G401.6 (cell line): ENCODE measurements around the gene COTL1.

ENCODE experiments used
- FAIRE-seq: peaks from 2 replicates; lab custom pipeline; 2012; peaks lifted over from hg19 to GRCh38; lab: Jason Lieb, UNC

COTL1 gene

DNA sequence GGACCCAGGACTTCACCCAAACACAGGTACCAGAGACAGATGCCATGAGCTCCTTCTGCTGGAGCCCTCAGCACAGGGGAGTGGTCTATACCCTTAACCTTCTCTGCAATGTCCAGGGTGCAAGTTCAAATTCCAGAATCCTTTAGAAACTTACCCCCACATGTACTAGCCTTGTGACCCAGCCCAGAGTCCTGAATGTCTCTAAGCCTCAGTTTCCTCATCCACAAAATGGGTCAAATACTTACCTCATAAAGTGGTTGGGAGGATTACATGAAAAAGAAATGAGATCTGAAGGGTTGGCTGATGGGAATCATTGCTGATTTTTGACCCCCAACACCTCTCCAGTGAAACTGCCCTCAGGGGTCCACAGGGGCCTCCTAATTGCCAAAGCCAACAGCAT is 21.7 kb downstream of the COTL1 start:
- no peak for FAIRE-seq

DNA sequence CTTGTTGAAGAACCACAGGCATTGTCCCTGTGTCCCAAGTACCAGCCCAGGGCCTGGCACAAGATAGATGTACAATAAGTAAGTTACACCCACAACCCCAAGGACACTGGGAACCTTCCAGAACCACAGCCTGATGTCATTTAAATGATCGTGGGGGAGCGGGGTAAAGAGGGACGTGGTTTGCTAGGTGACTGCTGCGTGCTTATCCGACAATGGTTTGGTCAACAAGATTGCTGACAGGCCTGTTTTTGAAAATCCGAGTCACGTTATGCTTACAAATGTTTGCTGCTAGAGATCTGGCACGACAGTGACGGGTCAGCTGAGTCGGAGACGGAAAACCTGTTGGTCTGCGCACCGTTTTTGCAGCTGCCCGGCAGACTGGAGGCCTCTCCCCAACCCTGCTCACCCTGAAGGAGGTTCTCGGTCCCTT is 22.8 kb downstream of the COTL1 start:
- FAIRE-seq, result no peak

DNA sequence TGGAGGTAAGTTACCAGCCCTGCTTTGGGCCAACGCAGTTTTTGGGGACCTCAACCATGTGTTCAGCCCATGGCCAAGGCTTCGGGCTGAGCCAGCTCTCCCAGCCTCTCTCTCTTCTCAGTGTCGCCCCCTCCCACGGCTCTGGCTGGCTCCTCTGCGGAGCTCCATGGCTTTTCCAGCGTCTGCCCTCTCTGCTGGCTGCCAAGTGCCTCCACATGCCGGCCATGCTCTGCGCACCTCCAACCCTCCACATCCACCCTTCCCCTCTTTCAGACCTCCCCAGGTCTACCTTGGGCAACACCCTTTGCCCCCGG is 23.2 kb downstream of the COTL1 start:
- no peak for FAIRE-seq

DNA sequence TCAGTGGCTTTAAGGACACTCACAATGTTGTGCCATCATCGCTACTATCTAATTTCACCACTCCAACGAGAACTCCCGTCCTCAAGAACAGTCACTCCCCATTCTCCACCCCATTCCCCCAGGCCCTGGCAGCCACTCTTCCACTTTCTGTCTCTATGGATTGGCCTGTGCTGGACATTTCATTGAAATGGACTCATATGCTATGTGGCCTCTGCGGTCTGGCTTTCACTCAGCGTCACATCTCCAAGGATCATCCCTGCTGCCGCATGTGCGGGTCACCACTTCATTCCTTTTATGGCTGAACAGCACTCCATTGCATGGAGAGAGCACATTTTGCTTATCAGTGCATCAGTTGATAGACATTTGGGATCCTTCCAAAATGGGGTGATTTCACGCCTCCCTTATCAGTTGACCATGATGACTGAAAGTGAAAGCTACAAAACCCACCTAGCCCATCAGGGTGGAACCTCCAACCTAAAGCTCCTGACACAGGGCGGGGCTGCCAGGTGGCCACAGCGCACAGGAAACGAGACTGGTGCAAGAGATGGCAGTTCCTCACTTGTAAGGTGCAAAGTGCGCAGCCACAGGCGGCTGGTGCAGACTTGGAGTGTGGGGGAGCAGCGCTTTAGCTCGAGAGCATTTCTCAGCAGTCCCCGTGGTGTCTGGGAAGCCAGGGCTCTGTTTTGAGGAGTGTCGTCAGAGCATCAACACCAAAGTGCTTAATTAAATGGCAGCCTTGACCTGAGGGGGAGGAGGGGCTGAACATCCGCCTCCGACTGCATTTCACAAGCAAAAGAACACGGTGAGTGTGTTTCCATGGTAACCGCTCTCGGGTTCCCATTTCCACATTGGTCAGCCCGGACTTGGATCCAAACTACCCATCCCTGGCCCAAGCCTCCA is 23.8 kb downstream of the COTL1 start:
- no peak for FAIRE-seq

DNA sequence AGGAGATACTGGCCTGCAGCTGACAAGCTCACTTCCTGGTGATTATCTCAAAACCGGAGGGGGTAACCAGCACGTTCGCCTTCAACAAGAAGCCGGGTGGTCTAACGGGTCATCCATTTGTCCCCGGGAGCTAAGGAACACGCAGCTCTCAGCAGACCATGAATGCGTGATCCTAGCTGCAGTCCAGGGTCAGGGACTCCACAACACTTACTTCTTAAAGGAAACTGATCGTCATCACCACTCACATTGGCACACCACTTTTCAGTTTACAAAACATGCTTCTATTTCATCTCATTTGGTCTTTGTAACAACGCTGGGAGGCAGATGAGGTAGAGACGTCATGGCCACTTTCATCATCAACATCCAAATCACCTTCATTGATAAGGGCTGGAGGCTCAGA is 25.2 kb downstream of the COTL1 start:
- no peak for FAIRE-seq

DNA sequence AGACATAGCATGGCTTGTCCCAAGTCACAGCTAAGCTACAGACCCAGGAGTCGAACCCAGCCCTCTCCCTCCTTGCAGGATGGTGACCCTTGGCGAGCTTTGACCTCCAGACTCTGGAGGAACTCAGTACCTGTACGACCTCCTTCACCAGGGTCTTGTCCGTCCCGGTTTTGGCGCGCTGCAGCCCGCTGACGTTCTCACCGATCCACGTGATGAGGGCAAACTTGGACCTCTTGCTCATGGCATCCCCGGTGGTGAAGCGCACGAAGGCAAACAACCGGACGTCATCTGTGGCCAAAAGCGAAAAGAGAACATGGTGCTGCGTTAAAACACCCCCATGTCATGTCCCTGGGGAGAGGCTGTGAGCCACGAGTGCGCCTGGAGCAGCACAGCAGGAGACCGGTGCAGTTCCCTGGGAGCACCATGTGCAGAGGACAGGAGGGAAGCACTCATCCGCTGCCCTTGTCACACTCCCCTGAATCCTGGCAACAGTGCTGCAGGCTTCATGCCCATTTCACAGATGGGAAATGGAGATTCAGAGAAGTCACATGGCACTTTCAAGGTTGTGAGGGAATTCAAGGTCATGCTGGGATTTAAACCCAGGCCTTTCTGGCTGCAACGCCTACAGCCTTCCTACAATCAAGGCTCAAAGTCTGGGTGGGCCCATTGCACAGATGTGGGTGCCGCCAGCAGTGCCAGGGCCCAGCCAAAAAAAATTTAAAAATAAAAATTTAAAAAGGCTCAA is 27.7 kb downstream of the COTL1 start:
- no peak for FAIRE-seq

DNA sequence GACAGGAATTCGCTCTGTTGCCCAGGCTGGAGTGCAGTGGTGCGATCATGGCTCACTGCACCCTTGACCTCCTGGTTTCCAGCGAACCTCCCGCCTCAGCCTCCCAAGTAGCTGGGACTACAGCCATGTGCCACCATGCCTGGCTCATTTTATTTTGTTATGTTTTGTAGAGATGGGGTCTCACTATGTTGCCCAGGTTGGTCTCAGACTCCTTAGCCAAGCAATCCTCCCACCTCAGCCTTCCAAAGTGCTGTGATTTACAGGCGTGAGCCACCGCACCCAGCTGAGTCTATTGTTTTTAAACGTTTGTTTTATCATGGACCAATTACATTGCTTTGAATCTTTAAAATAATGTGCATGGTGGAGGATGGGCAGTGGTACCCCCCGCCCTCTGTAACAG is 28.9 kb downstream of the COTL1 start:
- no peak for FAIRE-seq

DNA sequence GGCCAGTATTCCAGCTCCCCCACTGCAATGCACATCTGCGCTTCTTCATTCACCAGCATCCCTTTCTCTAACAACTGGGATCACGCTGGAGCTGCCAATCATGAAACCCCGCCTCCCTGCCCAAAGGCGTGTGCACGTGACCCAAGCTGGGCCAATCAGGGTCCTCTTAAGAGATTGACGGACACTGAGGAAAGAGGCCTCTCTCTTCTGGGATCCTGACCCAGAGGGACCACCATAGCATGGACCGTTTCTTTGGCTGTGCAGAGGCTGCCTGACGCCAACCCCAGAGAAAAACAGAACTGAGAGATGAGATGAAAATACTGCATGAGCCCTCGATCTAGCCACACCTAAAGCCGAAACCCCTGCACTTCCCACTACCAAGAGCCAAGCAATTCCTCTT is 32.0 kb downstream of the COTL1 start:
- FAIRE-seq, result no peak

DNA sequence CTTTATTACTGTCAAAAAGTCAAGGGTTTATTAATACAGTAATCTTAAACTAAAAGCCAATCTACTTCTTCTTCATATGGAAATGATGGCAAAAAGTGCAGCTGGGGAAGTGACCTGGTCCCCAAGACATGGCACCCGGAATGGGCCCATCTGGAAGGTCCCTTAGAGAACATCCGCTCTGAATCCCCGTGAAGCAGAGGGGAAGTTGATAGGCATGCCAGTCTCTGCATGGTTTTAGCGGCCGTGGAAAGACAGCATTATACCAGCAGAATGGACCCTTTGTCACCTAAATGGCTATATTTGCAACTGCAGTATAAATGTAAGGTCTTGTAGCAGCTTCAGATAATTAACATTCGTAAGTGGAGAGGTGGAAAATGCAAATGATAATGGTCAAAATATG is 32.4 kb downstream of the COTL1 start:
- FAIRE-seq, result no peak

DNA sequence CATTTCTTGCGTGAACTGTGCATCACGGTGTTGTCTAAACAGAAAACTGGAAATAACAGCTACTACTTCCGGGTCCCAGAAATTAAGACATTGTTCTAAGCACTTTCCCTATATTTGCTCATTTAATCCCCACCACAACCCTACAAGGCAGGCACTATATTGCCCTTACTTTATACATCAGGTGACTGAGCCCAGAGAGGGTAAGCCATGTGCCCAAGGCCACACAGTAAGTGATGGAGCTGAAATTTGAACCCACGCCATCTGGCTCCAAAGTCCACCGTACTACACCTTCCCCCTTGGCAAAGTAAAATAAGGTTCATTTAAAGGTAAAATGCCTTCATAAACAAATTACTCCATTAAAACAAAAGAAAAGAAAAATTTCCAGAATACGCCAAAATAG is 33.2 kb downstream of the COTL1 start:
- FAIRE-seq, result no peak

DNA sequence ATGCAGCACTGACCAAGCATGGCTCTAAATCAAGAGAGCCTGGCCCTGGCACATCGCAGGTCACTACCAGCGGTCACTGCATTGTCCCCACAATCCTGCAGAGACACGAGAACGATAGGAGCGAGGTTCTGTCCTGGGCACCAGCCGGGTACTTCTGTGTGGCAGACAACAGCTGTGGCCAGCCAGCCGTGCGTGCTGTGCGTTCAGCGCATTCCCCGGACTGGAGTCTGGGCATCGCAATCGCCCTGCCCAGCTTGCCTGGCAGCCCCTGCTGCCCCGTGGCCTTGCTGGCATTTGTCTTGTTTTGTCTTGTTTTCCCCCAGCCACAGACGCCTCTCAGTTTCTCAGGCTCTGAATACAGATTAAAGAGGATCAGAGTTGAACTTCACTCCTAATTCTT is 33.9 kb downstream of the COTL1 start:
- FAIRE-seq, result no peak

DNA sequence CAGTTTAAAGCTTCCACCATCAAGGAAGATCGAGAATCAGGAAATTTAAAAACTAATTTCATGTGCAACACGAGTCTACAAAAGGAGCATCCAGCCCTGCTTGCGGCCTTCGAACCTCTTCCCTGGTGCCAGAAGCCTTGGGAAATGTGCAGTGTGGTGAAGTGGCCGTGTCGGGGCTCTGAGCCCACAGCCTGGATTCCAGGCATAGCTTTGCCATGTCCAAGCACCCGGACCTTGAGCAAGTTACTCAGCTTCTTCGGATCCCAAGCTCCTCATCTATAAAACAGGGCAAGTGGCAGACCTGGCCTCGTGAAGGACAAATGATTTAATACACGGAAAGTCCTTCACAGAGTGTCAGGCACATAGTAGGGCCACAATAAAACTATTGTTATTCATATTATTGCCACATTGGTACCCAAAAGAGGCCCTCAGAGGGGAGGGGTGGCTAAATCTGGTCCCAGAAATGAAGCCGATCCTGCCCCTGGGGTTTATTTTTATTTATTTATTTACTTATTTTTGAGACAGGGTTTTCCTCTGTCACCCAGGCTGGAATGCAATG is 34.8 kb downstream of the COTL1 start:
- no peak for FAIRE-seq

DNA sequence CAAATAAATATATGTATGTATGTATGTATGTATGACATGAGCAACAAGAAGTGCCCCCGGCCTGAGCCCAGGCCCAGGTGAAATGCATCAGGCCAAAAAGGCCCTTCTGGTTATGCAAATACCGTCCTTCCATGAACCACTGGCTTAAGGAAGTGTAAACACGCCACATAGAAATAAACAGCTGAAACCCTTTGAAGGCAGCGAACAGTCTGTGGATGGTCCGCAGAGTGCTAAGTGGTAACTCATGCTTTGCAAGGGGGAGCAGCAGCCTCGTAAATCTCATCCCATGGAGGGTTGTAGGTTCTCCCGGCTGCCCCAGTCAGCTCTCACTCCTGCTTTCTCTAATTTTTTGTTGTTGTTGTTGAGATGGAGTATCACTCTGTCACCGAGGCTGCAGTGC is 36.7 kb downstream of the COTL1 start:
- FAIRE-seq, result no peak

DNA sequence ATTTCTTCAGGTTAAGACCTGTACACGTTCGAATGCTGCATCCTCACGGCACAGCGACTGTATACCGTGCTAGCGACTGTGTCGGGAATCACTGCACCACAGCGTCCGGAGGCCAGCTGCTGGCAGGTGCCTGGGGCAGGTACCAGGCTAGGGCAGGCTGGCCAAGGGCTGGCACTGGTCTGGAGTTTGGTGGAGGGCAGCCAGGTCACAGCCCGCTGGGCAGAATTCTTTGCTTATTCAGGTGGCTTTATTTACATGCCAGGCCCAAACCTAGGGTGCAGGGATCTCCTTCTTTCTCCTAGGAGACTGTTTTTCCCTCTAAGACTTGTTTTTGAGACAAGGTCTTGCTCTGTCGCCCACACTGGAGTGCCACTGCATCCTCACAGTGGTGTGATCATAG is 37.9 kb downstream of the COTL1 start:
- no peak for FAIRE-seq

DNA sequence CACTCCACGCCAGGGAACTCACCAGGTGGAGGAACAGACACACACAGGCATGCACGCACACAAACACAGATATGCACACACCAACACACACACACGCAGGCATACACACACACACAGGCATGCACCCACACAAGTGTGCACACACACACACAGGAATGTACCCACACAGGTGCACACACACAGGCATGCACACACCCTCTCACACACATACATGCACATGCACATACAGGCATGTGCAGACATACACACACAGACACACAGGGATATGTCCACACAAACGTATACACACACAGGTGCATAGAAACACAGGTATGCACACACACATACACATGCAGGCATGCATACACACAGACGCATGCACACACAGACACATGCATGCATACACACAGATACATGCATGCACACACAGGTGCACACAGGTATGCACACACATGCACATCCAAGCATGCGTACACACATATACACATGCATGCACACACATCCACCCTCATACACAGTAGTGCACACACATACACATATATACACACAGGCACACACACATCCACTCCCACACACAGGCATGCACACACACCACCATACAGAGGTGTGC is 39.2 kb downstream of the COTL1 start:
- no peak for FAIRE-seq

DNA sequence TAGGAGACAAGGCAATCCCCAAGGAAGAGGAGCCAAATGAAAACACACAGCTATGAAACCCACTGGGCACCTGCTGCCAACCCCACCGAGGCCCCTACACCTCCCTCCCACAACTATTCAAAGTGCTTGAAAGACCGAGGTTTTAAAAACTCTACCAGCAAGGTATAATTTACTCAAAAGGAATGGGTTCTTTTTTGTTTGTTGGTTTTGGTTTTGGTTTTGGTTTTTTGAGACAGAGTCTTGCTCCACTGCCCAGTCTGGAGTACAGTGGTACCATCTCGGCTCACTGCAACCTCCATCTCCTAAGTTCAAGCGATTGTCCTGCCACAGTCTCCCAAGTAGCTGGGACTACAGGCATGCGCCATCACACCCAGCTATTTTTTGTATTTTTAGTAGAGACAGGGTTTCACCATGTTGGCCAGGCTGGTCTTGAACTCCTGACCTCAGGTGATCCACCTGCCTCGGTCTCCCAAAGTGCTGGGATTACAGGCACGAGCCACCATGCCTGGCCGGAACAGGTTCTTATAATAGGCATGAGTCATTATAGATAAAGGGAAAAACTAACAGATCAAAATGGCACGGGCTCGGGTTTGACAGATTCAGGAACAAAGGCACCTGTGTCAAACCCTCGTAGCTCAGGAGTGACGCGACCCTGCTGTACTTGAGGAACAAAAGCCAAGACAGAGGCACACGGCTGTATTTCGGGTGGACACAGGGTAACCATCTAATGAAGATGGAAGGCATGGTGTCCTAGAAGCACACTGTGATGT is 40.7 kb downstream of the COTL1 start:
- no peak for FAIRE-seq

DNA sequence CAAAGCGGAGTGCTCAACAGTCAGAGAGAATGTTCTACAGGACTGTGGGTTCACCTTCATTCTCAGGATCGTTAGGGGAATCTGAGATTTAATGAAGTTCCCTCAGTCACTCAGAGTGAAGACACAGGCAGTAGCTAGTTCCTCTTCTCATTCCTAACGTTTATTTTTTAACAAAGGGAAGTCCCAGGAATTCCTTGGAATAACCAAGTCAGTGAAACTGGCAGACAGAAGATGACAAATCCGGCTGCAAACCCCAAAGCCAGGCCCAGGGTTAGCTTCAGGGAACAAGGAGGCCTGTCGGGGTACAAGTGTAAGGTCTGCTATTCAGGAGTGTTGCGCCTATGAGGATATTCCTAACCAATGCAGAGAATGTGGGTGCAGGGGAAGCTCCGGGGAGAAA is 42.0 kb downstream of the COTL1 start:
- no peak for FAIRE-seq

DNA sequence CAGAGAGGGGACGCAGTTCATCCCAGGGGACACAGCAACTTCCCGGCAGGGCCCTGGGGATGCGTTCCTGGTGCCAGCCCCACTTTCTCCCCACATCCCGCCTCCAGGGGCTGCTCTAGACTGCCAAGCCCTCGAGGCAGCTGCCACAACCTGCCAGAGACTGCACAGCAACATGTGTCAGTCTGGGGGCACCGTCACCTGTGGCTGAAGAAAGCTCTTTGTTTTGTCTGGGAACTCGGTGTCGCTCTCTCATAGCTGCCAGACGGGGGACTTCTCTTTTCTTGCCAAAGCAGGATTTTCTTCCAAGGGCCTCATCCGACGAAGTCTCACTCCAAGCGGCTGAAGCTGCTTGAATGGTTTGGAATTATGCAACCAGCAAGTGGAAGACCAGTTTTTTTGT is 43.7 kb downstream of the COTL1 start:
- no peak for FAIRE-seq

DNA sequence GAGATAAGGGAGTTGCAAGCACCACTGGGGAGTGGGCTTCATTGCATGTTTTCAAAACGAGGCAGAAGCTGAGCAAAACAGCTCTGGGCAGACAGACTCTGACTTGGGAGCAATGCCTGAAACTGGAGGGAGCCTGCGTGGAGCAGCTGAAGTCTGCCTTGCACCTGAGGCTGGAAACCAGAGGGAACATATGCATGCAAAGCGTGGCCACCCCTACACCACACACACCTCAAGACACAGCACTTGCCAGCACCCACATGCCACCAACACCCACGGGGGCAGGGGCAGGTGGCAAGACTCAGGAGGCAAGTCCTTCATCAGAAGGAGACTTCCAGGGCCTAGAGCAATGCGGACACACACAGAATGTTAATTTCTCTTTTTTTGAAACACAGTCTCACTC is 45.8 kb downstream of the COTL1 start:
- FAIRE-seq, result no peak

DNA sequence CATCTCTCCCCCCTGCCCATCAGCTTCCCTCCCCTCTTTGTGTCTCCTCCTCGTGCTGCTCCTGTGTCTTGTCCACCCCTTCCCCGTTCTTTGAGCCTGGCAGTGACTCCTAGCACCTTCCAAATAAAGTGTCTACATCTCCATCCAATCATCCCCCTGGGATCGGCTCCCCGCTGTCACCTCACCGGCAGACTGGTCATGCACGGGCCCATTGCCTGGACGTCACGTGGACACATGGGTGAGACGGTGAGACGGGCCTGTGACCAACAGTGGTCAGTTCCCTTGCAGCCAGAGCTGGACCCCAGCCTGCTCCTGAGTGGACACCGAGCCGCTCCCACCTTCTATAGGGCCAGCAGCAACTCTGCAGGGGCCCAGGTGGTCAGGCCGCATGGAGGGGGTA is 46.4 kb downstream of the COTL1 start:
- no peak for FAIRE-seq

DNA sequence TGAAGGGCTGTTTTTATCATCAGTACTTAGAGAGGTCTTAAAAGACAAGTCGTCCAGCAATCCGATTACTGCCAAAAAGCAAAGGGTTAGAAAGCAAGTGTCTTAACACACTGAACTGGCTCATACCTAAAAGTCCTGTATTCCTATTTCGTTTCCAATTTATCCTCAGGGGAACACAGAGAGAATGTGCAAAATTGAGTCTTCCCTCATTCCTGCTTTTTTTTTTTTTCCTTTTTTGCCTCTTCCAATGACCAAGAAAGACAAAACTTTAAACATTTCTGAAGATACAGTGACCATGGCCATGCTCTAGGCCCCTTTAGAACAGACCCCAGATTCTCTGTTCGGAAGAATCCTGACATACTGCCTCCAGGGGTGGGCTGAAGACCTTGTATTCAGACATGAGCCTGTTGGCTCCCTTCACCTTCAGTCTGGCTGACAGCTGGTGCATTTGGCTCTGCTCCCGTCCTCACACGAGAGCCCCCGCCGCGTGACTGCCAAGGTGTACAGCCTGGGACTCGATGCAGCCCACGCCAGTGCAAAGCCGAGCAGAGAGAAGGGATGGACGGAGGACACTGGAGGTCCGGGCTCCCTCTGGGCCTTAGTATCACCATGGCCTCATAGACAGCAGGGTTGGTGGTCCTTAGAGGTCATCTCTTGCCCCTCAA is 47.0 kb downstream of the COTL1 start:
- no peak for FAIRE-seq
